ENCODE data around the gene SLU7.
"Not testable (repeated sequence)": the region's sequence is repeated elsewhere in the genome, so short reads cannot be mapped to it uniquely, and the experiment has no call there.

Gene SLU7

DNA sequence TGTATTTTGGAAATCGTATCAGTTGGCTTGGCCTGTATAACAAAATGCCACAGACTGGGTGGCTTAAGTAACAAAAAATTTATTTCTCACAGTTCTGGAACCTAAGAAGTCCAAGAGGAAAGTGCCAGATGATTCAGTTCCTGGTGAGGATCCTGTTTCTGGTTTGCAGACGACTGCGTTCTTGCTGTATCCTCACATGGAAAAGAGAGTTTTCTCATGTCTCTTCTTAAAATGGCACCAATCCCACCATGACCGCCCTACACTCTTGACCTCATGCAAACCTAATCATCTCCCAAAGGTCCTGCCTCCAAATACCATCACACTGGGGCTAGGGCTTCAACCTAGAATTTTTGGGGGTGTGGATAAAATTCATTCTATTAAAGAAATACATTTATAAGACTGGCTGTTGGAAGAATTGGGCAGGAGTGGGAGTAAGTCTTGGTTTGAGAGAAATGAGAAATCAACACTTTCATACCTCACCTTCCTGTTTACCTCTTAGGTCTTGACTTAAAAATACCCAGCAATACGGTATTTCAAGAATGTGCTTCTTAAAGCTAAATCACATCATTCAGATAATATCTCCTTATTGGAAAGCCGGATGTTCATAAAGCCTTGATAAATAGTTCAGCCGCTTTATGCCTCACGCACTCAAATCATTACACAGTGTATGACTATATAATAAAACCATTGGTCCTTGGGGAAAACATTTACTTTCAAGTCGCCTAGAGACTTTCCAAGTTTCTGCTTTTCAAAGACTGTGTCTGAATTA lies 31.5 kb upstream of the SLU7 start:
- no peak for DNase-seq

DNA sequence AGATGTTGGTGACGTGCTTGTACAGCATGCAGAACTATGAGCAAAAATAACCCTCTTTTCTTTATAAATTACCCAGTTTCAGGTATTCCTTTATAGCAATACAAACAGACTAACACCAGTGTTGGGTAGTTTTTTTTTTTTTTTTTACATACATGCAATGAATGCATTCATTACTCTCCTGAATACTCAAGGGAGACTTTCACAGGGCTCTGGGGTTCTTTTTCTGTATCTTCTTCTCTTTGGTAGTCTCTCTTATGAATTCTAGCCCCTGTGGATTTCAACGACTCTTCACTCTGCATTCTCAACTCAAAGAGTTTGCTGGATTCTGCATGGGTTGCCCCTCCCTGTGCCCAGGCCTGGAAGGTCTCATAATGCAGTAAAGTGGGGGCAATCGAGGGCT lies 30.6 kb upstream of the SLU7 start:
- DNase-seq, result no peak

DNA sequence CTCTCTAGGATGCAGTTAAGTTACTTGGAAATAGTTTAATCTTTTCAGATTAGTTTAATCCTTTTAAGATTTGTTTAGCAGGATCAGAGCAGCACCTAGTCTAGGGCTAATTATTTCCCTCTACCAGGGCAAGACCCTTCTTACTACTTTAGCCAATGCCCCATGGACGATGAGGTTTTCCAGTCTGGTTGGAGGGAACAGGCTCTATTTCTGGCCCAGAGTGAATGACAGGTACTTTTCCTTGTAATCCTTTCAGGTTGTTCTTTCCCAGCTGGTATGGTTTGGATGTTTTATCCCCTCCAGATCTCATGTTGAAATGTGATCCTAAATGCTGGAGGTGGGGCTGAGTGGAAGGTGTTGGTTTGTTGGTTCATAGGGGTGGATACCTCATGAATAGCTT lies 30.0 kb upstream of the SLU7 start:
- no peak for DNase-seq

DNA sequence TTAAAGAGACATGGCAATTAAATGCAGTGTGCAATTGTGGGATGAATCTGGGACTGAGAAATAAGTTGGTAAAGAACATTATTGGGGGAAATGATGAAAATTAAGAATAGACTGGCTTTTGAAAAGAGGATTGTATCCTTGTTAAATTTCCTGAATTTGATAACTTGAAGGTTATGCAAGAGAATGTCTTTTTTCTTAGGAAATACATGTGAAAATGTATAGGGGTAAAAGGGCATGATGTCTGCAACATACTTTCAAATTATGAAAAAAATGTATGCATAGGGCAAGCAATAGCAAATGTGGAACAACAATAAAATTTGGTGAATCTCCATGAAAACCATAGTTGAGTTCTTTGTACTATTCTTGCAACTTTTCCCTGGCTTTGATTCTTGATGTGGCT lies 26.9 kb upstream of the SLU7 start:
- DNase-seq, result no peak

DNA sequence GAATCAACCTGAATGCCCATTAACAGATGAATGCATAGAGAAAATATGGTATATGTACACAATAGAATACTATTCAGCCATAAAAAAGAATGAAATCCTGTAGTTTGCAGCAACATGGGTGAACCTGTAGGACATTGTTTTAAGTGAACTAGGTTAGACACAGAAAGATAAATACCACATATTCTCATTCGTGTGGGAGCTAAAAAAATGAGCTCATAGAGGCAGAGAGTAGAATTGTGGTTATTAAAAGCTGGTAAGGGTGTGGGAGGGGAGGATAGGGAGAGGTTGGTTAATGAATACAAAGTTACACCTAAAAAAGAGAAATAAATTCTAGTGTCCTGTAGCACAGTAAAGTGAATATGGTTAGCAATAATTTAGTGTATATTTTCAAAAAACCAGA lies 26.3 kb upstream of the SLU7 start:
- DNase-seq, result no peak

DNA sequence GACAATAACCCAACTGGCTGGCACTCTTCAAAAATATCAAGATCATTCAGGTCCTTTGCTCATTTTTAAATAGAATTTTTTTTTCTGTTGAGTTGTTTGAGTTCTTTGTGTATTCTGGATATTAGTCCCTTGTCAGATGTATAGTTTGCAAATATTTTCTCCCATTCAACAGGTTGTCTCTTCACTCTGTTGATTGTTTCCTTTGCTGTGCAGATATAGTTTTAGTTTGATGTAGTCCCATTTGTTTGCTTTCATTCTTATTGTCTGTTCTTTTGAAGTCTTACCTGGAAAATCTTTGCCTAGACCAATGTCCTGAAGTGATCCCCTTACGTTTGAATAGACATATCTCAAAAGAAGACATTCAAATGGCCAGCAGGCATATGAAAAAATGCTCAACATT lies 25.5 kb upstream of the SLU7 start:
- DNase-seq, result no peak

DNA sequence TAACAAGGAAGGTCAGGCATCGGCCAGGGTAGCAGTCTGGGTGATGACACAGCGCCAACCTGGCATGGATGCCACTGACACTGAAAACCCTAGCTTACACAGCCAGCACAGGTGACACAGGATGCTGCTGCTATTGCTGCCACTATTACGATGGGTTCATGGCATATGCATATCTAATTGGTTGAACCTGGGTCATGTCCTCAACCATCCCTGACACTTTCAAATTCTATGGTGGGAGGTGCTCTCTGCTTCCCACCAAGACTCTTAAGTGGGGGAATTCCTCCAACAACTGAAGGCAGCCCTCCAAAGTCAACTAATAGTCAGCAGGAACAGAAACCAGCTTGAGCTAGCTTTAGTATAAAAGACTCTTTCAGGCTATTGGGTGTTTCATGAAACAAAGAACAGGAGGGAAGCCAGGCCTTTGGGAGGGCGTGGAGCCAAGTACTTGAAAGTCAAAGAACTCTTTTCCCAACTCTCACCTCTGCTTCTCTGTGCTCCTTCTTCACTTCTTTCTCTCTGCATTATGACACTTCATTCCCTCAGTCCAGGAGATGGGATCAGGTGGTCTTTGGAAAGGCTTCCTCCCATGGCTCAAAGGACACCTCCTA lies 24.0 kb upstream of the SLU7 start:
- no peak for DNase-seq

DNA sequence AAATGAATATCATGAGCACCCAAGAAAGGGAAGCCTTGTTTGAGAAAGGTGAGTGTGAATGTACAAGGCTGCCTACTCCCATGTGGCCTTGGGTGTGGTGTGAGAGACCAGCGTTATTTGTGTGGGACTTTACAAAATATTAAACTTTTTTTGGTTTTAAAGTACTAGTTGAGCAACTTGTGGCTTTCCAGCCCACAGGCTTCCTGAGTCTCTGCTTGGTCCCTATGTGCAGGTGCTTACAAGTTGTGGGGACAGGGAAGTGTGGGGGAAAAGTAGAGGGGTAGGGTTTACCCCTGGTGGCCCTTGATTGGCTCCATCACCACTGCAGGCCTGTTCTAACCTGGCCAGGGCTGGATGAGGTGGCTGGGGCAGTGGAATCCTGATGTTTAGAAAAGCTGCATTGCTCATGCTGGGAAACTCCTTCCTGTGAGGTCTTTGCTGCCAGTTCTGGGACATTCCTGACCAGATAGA lies 22.5 kb upstream of the SLU7 start:
- DNase-seq, result no peak

DNA sequence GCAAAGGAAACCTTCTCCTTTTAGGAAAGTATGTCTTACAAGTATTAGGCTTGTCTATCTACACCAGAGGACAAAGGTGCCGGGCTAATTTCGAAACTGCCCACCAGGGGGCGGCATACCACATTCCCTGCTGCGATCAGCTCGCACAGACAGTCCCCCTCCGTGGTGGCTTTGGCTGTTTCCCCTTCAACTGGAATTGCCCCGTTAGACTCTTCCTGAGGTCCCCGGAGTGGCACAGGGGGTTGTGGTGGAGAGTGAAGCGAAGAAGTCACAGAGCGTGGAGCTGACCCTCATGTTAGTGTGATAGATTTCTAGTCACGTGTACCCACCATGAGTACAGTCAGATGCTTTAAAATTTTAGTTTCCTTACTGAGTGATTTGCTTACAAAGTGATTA lies 20.3 kb upstream of the SLU7 start:
- DNase-seq, result peak; percentile 93

DNA sequence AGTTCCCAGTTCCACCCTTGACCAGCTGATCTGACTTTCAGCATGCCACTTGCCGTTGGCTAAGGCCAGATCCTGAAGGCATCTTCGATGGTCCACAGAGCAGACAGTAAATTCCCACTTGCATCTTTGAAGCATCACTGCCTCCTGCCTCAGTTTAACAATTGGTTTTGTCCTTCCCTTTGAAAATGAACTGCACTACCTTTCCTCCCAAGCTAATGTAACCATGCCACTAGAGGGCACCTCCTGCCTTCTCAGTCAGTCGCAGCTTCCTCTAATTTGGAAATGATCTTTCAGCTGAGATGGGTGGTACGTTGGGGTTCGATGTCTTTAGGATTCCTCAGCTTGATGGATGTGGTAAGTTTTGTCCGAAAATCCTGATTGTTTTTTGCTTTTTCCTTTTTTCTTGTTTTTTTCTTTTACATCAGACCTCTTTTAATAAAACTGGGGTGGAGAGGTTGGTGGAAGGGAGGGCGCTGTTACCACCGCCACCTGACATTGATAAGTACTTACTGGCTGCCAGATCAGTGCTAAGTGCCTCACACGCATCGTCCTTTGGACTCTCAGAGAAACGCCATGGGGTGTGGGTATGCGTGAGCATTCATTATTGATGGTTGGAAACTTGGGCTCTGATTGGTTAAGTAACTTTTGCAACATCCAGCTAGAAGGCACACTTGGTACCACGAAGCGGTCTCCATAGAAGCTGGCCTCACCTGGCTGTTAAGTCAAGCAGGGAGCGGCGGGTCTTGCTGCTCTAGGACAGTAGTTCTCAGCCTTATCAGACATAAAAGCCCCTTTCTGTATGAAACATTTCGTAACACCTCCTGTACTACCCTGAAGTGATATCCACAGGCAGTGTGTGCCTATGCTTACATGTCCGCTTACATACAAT lies 19.7 kb upstream of the SLU7 start:
- DNase-seq, result peak; percentile 61

DNA sequence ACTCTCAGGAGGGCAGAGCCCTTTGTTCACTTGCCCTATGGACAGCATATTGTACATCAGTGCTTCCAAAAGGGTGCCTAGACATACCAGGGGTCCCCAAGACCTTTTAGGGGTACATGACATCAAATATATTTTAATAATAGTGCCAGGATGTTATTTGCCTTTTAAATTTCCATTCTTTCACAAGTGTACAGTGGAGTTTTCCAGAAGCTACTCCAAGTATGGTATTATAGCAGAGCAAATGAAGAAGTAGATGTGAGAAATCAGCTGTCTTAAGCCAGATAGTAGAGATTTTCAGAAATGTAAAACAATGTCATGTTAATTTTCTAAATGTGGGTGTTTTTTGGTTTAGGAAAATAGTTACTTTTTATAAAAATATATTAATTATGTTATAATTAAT lies 18.4 kb upstream of the SLU7 start:
- DNase-seq, result no peak

DNA sequence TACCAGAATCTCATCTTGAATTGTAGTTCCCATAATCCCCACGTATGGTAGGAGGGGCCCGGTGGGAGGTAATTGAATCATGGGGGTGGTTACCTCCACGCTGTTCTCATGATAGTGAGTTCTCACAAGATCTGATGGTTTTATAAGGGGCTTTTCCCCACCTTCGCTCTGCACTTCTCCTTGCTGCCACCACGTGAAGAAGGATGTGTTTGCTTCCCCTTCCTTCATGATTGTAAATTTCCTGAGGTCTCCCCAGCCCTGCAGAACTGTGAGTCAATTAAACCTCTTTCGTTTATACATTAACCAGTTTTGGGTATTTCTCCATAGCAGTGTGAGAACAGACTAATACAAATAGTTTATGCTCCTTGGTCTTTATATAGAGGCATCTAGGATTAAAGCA lies 17.8 kb upstream of the SLU7 start:
- DNase-seq, result not testable (repeated sequence)

DNA sequence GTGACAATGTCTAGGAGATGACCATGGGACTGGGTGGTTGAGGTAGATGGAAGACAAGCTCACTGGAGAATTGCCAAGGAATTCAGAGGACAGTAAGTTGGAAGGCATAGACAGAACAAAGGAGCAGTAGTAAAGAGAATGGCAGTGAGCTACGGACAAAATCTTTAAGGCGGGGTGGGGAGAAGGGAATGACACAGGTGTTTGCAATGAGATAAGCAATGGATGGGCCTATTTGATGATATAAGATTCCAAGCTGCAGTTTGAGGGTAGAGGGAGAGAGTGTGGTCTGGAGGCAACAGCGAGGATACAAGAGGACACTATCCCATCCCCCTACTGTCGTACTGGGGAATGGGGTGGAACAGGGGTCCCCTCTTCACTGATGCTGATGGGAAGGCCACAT lies 17.1 kb upstream of the SLU7 start:
- no peak for DNase-seq

DNA sequence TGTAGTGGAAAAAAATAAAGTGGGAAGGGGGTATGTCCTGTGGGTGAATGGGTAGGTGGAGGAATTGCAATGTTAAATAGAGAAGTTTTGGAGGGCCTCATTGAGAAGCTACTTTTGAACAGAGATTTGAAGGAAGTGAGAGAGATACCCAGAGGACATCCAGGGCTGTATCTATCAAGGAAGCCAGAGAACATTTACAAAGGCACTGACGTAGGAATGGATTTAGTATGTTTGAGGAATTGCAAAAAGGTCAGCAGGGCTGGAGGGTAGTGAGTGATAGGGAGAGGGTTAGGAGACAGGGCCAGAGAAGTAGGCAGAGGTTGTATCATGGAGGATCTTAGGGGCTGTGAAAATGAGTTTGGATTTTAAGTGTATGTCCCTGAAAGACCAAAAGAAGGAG lies 16.7 kb upstream of the SLU7 start:
- no peak for DNase-seq

DNA sequence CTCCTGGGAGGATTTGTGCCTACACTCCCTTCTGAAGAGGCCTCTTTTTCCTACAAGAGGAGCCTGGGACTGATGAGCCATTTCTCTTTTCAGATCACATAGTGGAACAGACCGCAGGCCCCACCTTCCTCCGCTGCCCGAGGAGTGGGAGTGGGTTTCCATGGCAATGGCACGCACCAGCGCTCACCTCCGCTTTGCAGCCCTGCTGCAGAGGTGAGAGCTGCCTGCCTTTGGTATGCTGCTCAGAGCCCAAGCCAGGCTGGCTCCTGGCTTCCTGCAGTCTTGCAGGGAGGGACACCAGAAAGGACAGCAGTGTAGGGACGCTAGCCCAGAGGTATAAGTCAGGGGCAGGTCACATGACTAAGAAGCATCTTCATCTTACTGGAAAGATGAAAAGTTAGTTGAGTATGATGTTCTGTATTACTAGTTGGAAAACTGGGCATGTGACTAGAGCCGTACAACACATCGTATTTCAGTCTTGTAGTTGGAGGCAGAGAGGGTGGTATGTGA lies 15.2 kb upstream of the SLU7 start:
- no peak for DNase-seq

DNA sequence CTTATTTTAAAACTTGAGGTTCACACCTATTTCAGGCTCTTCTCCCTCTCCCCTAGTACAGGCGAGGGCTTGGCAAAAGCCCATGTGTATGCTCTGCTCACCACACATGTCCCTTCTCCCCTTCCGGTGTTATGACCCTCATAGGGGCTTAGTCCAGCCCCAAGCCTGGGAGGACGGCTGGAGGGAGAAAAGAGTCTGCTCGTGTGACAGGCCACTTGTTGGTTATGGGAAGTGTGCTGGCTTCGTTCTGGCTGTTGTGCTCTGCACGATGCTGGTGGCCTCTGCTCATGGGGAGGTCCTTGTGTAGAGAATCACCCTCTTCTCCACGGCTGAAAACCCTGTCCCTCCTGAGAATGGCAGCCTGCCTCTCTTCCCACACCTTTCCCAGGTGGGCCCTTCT lies 13.9 kb upstream of the SLU7 start:
- no peak for DNase-seq

DNA sequence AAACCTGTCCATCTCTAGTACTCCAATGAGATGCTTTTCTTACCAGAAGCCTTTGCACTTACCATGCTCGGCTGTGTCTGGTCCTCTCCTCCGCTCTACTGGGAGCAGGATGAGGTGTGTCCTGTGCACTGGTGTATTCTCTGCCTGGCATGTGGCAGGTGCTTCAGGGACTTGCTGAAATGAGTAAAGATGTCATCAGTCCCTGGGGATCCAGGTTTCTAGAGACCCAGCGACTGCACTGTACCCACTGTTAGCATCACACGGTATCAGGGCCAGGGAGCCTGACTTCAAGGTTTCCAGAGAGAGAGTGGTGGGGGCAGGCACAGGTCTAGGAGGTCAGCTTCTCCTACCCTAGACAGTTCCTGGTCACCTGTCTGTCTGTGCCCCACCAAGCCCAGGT lies 13.3 kb upstream of the SLU7 start:
- DNase-seq, result no peak

DNA sequence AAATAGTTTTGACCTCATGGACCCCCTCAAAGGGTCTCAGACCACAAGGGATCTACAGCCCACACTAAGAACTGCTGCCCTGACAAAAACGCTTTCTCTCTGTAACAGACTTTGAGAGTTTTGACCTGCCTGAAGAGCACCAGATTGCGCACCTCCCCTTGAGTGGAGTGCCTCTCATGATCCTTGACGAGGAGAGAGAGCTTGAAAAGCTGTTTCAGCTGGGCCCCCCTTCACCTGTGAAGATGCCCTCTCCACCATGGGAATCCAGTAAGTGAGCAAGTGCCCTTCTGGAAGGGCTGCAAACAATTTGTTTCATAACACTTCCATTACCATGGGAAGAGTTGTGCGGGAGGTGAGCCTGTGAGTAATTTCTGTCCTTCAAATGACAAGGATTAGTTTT lies 8.7 kb upstream of the SLU7 start:
- DNase-seq, result no peak

DNA sequence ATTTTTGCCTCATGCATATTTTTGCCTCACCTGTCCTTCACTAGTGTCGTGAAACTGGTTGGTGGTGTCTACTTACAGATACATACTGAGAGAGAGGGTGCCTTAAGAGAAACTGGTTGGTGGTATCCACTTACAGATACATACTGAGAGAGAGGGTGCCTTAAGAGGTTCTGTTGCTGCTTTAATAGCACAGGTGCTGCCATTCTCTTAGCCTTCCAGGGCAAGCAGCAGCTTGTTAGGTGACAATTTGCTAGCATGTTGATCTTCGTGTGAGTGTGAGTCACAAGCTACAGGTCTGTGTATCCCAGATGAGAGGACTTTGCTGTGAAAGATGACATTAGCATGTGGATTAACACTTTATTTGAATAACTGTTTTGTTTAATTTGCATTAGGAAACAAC lies 4.2 kb upstream of the SLU7 start:
- no peak for DNase-seq

DNA sequence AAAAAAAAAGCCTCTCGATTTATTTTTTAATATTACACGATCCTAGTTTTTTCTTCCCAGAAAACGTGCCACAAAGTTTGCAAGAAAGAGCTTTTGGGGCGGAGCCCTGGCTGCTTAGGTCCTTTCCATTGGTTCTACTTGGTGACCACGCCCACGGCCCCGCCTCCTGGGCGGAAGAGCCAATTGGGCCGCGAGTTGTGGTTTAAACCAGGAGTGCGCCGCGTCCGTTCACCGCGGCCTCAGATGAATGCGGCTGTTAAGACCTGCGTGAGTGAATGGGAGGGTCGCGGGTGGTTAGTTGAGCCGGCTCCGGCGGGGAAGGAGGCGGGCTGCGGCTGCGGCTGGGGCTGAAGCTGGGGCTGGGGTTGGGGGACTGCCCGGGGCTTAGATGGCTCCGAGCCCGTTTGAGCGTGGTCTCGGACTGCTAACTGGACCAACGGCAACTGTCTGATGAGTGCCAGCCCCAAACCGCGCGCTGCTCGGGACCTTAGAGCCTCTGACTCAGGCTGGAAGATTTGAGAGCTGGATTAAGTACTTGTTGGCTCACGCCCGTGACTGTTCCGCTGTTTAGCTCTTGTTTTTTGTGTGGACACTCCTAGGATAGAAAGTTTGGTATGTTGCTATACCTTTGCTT lies 2.9 kb upstream of the SLU7 start, which contains the start of gene PTTG1:
Gene PTTG1, plus strand, starts transcription at position 231 of the 634 bp plus-strand sequence. CDS start 458 bp downstream, outside the sequence.
- peak; percentile 90 for DNase-seq

DNA sequence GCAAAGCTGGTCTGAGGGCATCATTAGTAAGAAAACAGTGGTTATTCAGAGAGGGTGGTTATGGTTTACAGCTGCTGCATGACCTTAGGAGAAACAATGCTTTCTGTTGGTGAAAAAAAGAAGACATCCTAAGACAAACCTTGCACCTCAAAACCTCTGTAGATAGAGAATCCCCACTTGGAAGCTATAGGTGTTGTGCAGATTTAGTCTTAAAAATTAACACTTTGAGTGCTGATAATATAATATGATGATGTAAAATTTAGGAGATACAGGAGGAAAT lies 1.4 kb upstream of the SLU7 start:
- no peak for DNase-seq

DNA sequence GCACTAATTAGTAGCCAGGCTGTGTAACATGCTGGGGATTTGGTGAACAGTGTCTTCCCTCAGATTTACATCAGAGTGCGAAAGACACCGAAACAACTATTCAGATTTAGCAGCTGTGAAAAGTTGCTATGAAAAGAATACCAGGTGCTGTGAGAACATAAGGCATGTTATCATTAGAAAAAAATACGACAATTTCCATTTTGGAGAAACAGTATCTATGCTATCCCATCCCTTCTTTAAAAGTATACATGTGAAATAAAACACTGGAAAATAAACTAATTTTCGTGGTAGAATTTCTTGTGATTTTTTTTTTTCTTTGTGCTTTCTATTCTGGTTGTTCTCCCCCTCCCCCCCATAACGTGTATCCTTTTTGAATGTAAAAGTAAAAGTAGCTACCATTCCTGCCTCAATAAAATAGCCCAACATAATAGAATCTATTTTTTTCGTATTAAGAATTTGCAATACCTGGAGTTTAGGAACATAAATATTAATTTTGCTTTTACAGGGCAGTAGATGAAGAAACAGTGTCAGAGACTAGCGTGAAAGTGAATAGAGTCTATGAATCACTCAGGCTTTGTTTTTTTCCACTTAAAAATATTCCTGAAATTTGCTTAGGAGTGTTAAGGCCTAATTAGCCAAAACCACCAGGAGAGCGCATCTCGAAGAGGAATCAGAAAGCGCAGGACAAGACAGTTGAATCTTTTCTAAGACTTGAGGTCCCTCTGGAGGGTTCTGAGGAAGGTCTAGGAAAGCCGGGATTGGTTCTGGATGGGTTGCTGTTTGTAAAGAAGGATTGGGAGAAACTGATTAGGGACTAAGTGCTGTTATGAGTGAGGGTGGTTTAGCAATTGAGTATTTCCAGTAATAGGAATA lies 813 bp upstream of the SLU7 start:
- no peak for DNase-seq

Data from activated T-cell treated with anti-CD3 and anti-CD28 coated beads, Interleukin-2, amount 50 U/mL, for 1 hour (primary cell).